Stimulated activated CD4-positive, alpha-beta T cell treated with anti-CD3 and anti-CD28 coated beads, TNF-alpha, amount 100 ng/mL, for 24 hours (primary cell): Measurements from ENCODE around the gene PDXDC1.
"Not testable (repeated sequence)": the region's sequence is repeated elsewhere in the genome, so short reads cannot be mapped to it uniquely, and the experiment has no call there.

Source experiments
- DNase-seq, 3 experiments: peaks; one replicate each; pipeline ENCODE4 v3.0.0-alpha.2; 2020; ENCODE audit warnings: low read depth in 3 of 3

PDXDC1 gene

GRCh38 chr16:15157644-15158043 lies 182.8 kb downstream of the PDXDC1 start:
- DNase-seq: not testable (repeated sequence)

GRCh38 chr16:15159671-15160070 lies 184.8 kb downstream of the PDXDC1 start:
- not testable (repeated sequence) for DNase-seq

DNA sequence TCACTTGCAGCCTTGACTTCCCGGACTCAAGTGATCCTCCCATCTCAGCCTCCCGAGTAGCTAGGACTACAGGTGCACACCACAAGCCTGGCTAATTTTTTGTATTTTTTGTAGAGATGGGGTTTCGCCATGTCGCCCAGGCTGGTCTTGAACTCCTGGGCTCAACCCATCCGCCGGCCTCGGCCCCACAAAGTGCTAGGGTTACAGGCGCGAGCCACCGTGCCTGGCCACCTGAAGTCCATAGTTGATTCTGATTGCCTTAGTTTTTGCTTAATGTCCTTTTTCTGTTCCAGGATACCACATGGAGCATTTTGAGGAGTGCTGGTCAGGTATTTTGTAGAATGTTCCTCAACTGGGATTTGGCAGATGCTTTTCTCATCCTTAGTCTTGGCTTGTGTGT lies 185.7 kb downstream of the PDXDC1 start:
- DNase-seq: not testable (repeated sequence)

DNA sequence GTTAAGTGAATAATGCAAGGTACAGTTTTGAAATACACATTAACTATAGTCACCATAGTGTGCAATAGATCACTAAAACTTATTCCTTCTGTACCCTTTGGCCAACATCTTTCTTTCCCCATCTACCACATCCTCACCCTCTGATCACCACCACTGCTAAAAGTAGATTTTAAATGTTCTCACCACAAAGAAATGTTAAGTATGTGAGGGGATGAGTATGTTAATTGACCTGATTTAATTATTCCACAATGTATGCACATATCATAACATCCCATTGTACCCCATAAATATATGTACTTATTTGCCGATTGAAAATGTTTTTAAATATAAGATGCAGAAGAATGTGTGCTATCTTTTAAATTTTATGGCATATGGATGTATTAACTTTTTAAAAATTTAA lies 188.2 kb downstream of the PDXDC1 start:
- DNase-seq: not testable (repeated sequence)

- DNase-seq: not testable (repeated sequence)
Observed at GRCh38 chr16:15166177-15166576, 191.4 kb downstream of the PDXDC1 start.

DNA sequence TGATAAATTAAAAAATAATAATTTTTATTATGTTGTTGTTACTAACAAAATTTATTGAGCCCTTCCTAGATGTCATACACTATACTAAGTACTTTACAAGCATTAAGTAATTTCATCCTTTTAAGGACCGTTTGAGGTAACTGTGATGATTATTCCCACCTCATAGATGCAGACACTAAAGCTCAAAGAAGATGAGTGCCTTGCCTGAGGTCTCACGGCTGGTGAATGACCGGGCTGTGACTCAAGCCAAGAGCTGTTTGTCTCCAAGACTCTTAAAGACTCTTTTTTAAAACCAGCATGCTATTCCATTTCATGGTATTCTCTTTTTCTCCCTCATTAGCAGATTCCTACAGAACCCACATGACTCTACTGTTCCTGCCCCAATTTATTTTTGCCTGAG lies 193.5 kb downstream of the PDXDC1 start:
- not testable (repeated sequence) for DNase-seq

GRCh38 chr16:15168953-15169652 lies 194.3 kb downstream of the PDXDC1 start:
- DNase-seq: not testable (repeated sequence)

GRCh38 chr16:15179909-15180308 lies 205.1 kb downstream of the PDXDC1 start:
- not testable (repeated sequence) for DNase-seq

DNA sequence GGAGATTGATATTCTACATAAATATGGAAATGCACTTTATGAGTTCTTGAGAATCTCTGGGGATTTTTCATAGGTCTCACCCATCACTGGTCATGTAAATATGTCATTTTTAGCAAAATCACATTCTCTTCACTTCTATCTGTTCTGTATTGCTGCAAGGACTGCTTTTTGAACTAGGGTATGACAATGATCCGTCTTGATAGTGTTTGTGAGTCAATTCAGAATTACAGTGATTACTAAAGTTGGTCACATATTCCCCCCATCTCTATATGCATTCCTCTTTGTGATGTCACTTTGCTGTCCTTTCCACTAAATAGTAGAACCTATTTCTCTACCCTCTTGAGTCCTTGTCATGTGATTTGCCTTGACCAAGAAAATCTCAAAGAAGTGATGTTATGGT lies 206.1 kb downstream of the PDXDC1 start:
- not testable (repeated sequence) for DNase-seq

DNA sequence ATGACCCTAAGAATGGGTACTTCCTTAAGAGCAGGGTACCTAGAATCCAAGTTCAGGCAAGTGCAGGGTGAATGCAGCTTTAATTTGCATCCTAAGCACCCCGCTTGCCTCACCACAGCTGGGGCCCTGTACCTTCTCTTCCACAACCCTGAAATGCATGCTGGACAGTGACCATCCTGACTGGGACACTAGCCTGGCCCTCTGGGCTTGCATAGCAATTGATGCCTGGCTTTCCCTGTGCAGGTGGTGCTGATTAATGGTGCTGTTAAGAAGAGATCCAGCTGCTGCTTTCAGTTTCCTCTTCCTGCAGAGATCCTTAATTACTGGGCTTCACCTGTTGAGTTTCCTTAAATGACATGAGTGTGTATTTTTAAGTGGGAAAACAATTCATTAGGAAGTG lies 209.2 kb downstream of the PDXDC1 start:
- DNase-seq: not testable (repeated sequence)
